Measurements from ENCODE around the gene GK.
A peak's percentile ranks its signal among the peaks of the same experiment; 100 is the strongest.
"Not testable (repeated sequence)": the region's sequence is repeated elsewhere in the genome, so short reads cannot be mapped to it uniquely, and the experiment has no call there.

GK gene

DNA sequence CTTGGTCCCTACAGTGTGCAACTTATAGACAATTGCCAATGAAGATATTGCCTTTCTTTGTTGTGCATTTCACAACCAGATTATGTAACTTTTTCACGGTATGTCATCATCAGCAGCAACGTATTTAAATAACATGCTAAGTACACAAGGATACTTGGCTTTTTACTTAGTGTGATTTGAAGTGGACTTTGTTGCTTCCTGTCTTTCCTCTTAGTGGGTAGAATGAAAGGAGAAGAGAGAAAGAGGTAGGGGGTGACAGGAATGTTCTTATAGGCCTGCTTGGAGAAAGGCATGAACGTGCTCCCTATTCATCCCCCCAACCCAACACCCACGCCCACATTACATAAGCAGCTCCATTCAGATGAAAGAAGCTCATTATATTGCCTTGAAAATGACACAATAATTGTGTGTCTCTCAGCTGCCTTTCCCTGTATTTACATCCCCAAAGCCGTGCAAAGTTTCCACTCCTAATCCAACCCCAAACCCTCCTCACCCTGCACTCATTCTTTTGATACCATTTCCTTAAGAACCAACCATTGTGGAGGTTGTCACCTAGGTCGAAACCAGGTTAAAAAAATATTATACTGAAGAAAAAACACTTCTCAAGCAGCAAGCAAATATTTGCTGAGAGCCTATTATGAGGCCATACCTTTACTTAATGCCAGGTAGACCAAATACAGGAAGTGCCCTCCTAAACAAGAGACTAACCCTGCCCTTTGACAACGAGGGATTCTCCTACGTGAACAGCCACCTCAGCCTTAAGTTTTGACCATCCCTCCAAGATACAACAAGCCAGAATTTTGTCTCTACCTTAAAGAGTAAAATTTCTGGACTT is 25.2 kb upstream of the GK start:
- Histone ChIP-seq H3K27me3 (replicated peaks) (no peaks in the 10 kb centered on the region), H3K4me3 (ENCODE audit: low read depth, low read length) (no peak overlapping the region), H3K27ac (no peak overlapping the region), H3K36me3 (replicated peaks) (no peaks in the 10 kb centered on the region)
- in situ Hi-C loops (cut with HindIII; ENCODE audit: low pct_ligation_motif_present, low sequenced_read_pairs) = no loop called here
- TF ChIP-seq, protein P1, sequence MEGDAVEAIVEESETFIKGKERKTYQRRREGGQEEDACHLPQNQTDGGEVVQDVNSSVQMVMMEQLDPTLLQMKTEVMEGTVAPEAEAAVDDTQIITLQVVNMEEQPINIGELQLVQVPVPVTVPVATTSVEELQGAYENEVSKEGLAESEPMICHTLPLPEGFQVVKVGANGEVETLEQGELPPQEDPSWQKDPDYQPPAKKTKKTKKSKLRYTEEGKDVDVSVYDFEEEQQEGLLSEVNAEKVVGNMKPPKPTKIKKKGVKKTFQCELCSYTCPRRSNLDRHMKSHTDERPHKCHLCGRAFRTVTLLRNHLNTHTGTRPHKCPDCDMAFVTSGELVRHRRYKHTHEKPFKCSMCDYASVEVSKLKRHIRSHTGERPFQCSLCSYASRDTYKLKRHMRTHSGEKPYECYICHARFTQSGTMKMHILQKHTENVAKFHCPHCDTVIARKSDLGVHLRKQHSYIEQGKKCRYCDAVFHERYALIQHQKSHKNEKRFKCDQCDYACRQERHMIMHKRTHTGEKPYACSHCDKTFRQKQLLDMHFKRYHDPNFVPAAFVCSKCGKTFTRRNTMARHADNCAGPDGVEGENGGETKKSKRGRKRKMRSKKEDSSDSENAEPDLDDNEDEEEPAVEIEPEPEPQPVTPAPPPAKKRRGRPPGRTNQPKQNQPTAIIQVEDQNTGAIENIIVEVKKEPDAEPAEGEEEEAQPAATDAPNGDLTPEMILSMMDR (IDR thresholded peaks at IDR 0.05; ENCODE audit: low read depth, low read length, missing control alignments) = no peak
- no peak for DNase-seq

DNA sequence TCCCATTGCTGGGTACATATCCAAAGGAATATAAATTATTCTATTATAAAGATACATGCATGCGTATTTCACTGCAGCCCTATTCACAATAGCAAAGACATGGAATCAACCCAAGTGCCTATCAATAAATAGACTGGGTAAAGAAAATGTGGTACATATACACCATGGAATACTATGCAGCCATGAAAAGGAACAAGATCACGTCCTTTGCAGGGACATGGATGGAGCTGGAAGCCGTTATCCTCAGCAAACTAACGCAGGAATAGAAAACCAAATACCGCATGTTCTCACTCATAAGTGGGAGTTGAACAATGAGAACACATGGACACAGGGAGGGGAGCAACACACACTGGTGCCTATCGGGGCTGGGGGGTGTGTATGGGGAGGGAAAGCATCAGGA is 19.2 kb upstream of the GK start:
- H3K27me3 ChIP-seq (replicated peaks); H3K27ac ChIP-seq; DNase-seq; H3K4me3 ChIP-seq (ENCODE audit: low read depth, low read length); in situ Hi-C loops (cut with HindIII; ENCODE audit: low pct_ligation_motif_present, low sequenced_read_pairs); H3K36me3 ChIP-seq (replicated peaks): not testable (repeated sequence)

DNA sequence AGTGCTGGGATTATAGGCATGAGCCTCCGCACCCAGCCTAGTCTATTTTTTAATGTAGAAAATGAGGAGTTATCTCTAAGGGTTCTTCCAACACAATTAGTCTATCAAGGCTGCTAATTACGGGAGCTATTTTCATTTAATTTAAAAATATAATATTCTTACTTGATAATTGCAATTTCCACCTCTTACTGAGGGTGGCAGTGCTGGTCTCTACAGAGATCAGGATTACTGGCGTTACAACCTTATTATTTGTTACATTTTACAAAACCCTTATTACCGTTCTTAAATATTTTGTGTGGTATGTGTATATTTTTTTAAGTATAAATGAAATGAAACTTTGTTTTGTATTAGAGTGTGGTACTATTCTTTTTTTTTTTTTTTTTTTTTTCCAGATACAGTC is 17.6 kb upstream of the GK start:
- no peaks in the 10 kb centered on the region for H3K27me3 ChIP-seq (replicated peaks)
- no peaks in the 10 kb centered on the region for H3K36me3 ChIP-seq (replicated peaks)
- no peak overlapping the region for H3K27ac ChIP-seq
- no peak for DNase-seq
- no peak overlapping the region for H3K4me3 ChIP-seq (ENCODE audit: low read depth, low read length)
- in situ Hi-C loops (cut with HindIII; ENCODE audit: low pct_ligation_motif_present, low sequenced_read_pairs) = no loop called here
- TF ChIP-seq, protein P1 (IDR thresholded peaks at IDR 0.05; ENCODE audit: low read depth, low read length, missing control alignments) = peak; percentile 43

DNA sequence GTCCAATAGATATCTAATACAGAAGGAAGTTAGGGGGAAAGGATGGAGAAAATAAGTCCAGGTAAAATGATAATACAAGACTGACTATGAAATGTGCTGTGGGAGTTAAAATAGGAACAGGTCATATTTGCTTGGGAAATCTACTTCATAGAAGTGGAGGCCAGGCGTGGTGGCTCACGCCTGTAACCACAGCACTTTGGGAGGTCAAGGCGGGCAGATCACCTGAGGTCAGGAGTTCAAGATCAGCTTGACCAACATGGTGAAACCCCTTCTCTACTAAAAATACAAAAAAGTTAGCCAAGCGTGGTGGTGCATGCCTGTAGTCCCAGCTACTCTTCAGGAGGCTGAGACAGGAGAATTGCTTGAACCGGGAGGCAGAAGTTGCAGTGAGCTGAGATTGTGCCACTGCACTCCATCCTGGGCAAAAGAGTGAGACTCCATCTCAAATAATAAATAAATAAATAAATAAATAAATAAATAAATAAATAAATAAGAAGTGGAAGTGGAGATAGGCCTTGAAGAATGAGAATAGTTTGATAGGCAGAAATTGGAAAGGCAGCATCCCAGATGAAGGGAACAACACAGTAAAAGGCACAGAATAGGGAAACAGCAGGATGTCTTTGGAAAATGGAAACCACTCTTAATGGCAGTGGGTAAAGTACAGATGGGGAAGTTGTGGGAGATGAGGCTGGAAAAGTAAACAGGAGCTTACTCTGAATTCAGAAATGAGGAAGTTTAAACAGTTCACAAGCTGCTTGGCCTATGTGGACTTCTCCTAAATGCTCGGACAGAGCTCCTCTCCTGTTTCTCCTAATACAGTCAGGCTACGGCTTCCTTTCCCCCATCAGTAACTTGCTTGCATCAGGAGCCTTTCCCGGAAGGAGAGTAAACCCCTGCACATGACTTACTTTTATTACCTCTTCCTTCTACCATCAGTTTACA is 15.1 kb upstream of the GK start:
- DNase-seq = no peak
- H3K27me3 ChIP-seq (replicated peaks) = no peaks in the 10 kb centered on the region
- H3K4me3 ChIP-seq (ENCODE audit: low read depth, low read length) = no peak overlapping the region
- H3K36me3 ChIP-seq (replicated peaks) = no peaks in the 10 kb centered on the region
- TF ChIP-seq, protein P1 (IDR thresholded peaks at IDR 0.05; ENCODE audit: low read depth, low read length, missing control alignments) = no peak
- in situ Hi-C loops (cut with HindIII; ENCODE audit: low pct_ligation_motif_present, low sequenced_read_pairs) = no loop called here
- H3K27ac ChIP-seq = no peak overlapping the region

DNA sequence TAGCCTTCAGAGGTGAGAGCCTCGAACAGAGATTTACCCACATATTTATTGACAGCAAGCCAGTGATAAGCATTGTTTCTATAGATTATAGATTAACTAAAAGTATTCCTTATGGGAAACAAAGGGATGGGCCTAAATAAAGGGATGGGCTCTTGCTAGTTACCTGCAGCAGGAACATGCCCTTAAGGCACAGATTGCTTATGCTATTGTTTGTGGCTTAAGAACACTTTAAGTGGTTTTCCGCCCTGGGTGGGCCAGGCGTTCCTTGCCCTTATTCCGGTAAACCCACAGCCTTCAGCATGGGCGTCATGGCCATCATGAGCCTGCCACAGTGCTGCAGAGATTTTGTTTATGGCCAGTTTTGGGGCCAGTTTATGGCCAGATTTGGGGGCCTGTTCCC is 13.5 kb upstream of the GK start:
- DNase-seq; H3K27me3 ChIP-seq (replicated peaks); in situ Hi-C loops (cut with HindIII; ENCODE audit: low pct_ligation_motif_present, low sequenced_read_pairs); H3K36me3 ChIP-seq (replicated peaks); H3K27ac ChIP-seq; H3K4me3 ChIP-seq (ENCODE audit: low read depth, low read length): not testable (repeated sequence)

DNA sequence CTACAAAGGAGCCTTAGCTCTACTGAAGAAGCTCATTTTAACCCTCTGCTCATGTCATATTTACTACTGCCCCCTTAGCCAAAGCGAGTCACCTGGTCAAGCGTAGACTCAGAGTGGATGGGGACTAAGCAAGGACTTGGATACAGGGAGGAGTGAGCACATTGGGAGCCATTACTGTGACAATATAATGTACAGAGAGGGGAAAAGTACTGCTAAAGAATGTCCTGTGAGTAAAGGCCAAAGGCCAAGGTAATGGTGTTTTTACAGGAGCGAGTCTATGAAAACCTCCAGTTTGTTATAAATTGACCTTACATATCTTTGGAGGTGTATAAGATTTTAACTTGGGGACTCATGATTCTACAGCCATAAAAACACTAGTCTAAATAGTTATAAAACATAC is 10.6 kb upstream of the GK start:
- H3K36me3 ChIP-seq (replicated peaks) = no peaks in the 10 kb centered on the region
- TF ChIP-seq, protein P1 (IDR thresholded peaks at IDR 0.05; ENCODE audit: low read depth, low read length, missing control alignments) = no peak
- H3K4me3 ChIP-seq (ENCODE audit: low read depth, low read length) = no peak overlapping the region
- no peaks in the 10 kb centered on the region for H3K27me3 ChIP-seq (replicated peaks)
- in situ Hi-C loops (cut with HindIII; ENCODE audit: low pct_ligation_motif_present, low sequenced_read_pairs) = no loop called here
- H3K27ac ChIP-seq = no peak overlapping the region
- DNase-seq = no peak
